RWPE2 (cell line): Measurements from ENCODE around the gene CHST11.

Experiments
- ATAC-seq: fragments of 200-7000 bp; cut with Tn5 transposase; 3 replicates; pipeline ENCODE4 v1.9.1; 2021; ENCODE audit warnings: low read depth
- DNase-seq: peaks from one replicate; pipeline ENCODE4 v3.0.0-alpha.2; 2020; ENCODE audit warnings: low spot score
- H3K27ac ChIP-seq: fragments of 450-650 bp; 2 replicates; pipeline ENCODE4 v1.5.1; 2017; ENCODE audit warnings: mild to moderate bottlenecking; ENCODE audit not compliant: poor library complexity, severe bottlenecking
- H3K27me3 ChIP-seq: fragments of 250-450 bp; sonication (Bioruptor Pico); 2 replicates; pipeline ENCODE4 v1.5.1; 2021; ENCODE audit warnings: mild to moderate bottlenecking, moderate library complexity; ENCODE audit not compliant: insufficient read depth, poor library complexity, severe bottlenecking
- H3K36me3 ChIP-seq: fragments of 250-450 bp; sonication (Bioruptor Pico); 2 replicates; pipeline ENCODE4 v1.5.1; 2020; ENCODE audit warnings: low read depth, mild to moderate bottlenecking, moderate library complexity
- H3K4me1 ChIP-seq: fragments of 250-450 bp; sonication (Bioruptor Pico); 2 replicates; pipeline ENCODE4 v1.5.1; 2021; ENCODE audit warnings: mild to moderate bottlenecking, moderate library complexity; ENCODE audit not compliant: insufficient read depth, poor library complexity, severe bottlenecking
- H3K4me3 ChIP-seq: fragments of 250-450 bp; sonication (Bioruptor Pico); 2 replicates; pipeline ENCODE4 v1.5.1; 2021; ENCODE audit warnings: mild to moderate bottlenecking, moderate library complexity; ENCODE audit not compliant: severe bottlenecking
- H3K9me3 ChIP-seq: fragments of 250-450 bp; sonication (Bioruptor Pico); 2 replicates; pipeline ENCODE4 v1.5.1; 2021; ENCODE audit warnings: mild to moderate bottlenecking, moderate library complexity; ENCODE audit not compliant: severe bottlenecking
- TF ChIP-seq, protein P1 (sequence below): fragments of 450-650 bp; IDR thresholded peaks from one replicate; pipeline ENCODE4 v1.5.1; 2017; ENCODE audit warnings: mild to moderate bottlenecking, moderate library complexity; ENCODE audit not compliant: poor library complexity, severe bottlenecking

The CHST11 gene

DNA sequence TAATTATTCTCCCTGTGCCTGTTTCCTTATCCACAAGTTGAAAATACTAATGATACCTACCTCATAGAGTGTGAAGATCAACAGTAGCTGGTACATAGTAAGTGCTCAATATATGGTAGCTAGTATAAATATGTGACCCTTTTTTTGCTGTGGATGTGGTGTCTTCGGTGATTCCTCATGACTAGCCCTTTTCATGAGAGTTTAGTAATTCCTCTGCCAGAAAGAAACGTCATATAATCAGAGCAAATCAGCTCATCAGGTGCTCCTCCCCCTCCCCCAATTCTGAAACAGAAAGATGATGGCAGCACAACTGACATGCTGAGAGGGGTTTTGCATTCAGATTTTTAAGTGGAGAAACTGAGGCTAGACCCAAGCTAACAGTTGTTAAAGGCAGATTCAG lies 290.6 kb downstream of the CHST11 start:
- Histone ChIP-seq H3K36me3 (no peaks in the 10 kb centered on the region), H3K27me3 (no peaks in the 10 kb centered on the region), H3K27ac (no peak overlapping the region), H3K9me3 (no peaks in the 10 kb centered on the region), H3K4me1 (no peaks in the 10 kb centered on the region), H3K4me3 (no peak overlapping the region)
- TF ChIP-seq, protein P1, sequence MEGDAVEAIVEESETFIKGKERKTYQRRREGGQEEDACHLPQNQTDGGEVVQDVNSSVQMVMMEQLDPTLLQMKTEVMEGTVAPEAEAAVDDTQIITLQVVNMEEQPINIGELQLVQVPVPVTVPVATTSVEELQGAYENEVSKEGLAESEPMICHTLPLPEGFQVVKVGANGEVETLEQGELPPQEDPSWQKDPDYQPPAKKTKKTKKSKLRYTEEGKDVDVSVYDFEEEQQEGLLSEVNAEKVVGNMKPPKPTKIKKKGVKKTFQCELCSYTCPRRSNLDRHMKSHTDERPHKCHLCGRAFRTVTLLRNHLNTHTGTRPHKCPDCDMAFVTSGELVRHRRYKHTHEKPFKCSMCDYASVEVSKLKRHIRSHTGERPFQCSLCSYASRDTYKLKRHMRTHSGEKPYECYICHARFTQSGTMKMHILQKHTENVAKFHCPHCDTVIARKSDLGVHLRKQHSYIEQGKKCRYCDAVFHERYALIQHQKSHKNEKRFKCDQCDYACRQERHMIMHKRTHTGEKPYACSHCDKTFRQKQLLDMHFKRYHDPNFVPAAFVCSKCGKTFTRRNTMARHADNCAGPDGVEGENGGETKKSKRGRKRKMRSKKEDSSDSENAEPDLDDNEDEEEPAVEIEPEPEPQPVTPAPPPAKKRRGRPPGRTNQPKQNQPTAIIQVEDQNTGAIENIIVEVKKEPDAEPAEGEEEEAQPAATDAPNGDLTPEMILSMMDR: no peak
- no peak for DNase-seq
- ATAC-seq: no peak

DNA sequence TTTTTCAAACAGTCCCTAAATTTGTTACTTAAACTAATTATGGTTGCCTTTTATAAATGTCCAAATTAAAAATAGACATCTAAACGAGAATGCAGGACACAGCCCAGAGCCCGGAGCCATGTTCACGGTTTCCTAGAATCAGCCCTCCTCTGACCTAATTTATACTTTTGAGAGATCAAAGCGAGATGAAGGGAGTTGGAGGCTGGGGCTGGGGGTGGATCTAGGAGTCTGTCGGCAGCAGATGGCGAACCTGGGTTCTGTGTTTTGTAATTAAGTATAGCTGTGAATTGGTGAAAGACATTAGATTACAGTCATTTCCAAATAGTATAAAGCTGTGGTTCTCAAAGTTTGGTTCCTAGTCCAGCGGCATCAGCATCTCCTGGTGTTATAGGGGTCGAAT lies 291.2 kb downstream of the CHST11 start:
- ATAC-seq: no peak
- Histone ChIP-seq H3K4me1 (no peaks in the 10 kb centered on the region), H3K36me3 (no peaks in the 10 kb centered on the region), H3K9me3 (no peaks in the 10 kb centered on the region), H3K27me3 (no peaks in the 10 kb centered on the region), H3K27ac (no peak overlapping the region), H3K4me3 (no peak overlapping the region)
- DNase-seq: no peak
- TF ChIP-seq, protein P1: no peak

- Histone ChIP-seq H3K4me1 (no peaks in the 10 kb centered on the region), H3K9me3 (no peaks in the 10 kb centered on the region), H3K27ac (no peak overlapping the region), H3K36me3 (no peaks in the 10 kb centered on the region), H3K4me3 (no peak overlapping the region), H3K27me3 (no peaks in the 10 kb centered on the region)
- TF ChIP-seq, protein P1: no peak
- ATAC-seq (no peak), DNase-seq (no peak)
Observed at GRCh38 chr12:104748356-104748755, 291.6 kb downstream of the CHST11 start.

DNA sequence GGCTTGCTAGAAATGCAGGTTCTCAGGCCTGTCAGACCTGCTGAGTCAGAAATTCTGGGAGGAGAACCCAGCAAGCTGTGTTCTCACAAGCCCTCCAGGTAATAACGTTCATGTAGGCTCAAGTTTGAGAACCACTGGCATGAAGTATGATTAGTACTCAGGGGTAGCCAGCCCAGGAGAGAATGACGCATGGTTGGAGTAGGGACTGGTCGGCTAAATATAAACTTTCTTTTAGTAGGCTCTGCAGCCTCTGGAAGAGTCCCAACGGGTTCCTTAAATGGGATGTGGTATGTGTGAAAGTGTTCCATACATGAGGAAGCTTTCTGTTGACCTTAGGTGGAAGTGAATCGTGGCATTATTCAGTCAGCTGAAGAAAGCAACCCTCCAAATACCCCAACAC lies 292.0 kb downstream of the CHST11 start:
- Histone ChIP-seq H3K27me3 (no peaks in the 10 kb centered on the region), H3K27ac (no peak overlapping the region), H3K4me3 (no peak overlapping the region), H3K4me1 (no peaks in the 10 kb centered on the region), H3K36me3 (no peaks in the 10 kb centered on the region), H3K9me3 (no peaks in the 10 kb centered on the region)
- ATAC-seq (no peak), DNase-seq (no peak)
- TF ChIP-seq, protein P1: no peak

GRCh38 chr12:104749545-104749944 lies 292.8 kb downstream of the CHST11 start:
- Histone ChIP-seq H3K4me1 (no peaks in the 10 kb centered on the region), H3K4me3 (no peak overlapping the region), H3K27ac (no peak overlapping the region), H3K9me3 (no peaks in the 10 kb centered on the region), H3K36me3 (no peaks in the 10 kb centered on the region), H3K27me3 (no peaks in the 10 kb centered on the region)
- TF ChIP-seq, protein P1: no peak
- DNase-seq (no peak), ATAC-seq (no peak)
